Panc1 (cell line): ENCODE data around the gene NMUR1. TPM values are rescaled to one million over a fixed set of nuclear protein-coding genes. Genes with fewer than 3 reads are reported as not detected.

Source experiments
- ATAC-seq: fragments of 200-7000 bp; cut with Tn5 transposase; 2 replicates; pipeline ENCODE4 v1.9.1; 2020; ENCODE audit warnings: mild to moderate bottlenecking, moderate library complexity
- BruUV-seq: library from RNA; stranded (reverse); fragments of 400-500 nt; replicated peaks from 2 replicates; lab custom pipeline; 2021; lab: Mats Ljungman, UMichigan
- CTCF ChIA-PET: fragments of 300-600 bp; sonication (Branson Sonifier 250); formaldehyde crosslinking; loops from one replicate; lab custom pipeline; 2022; ENCODE audit warnings: antibody characterized with exemption; lab: Charles Lee
- POLR2A ChIA-PET: fragments of 300-600 bp; sonication (Branson Sonifier 250); formaldehyde crosslinking; loops from one replicate; lab custom pipeline; 2022; ENCODE audit warnings: antibody characterized with exemption; lab: Charles Lee
- DNase-seq: peaks from one replicate; pipeline ENCODE4 v3.0.0-alpha.2; 2010; ENCODE audit warnings: low read depth, low spot score
- H3K27ac ChIP-seq: 2 replicates; pipeline ENCODE4 v1.5.1; 2011; ENCODE audit warnings: mild to moderate bottlenecking, low read length, inconsistent platforms
- H3K27me3 ChIP-seq: fragments of 200-500 bp; sonication (Bioruptor generic); 2 replicates; pipeline ENCODE4 v1.6.0; 2014; ENCODE audit warnings: low read length, inconsistent platforms; ENCODE audit not compliant: control insufficient read depth, insufficient read depth
- H3K36me3 ChIP-seq: fragments of 200-500 bp; sonication (Bioruptor generic); 2 replicates; pipeline ENCODE4 v1.5.1; 2014; ENCODE audit warnings: inconsistent platforms, mild to moderate bottlenecking, low read length, moderate library complexity; ENCODE audit not compliant: control insufficient read depth, insufficient read depth
- H3K4me1 ChIP-seq: 2 replicates; pipeline ENCODE4 v1.5.1; 2011; ENCODE audit warnings: inconsistent platforms, mild to moderate bottlenecking, low read length, moderate library complexity; ENCODE audit not compliant: control insufficient read depth, insufficient read depth
- H3K4me3 ChIP-seq, 2 experiments: 2 replicates each; pipeline ENCODE4 v1.5.1; 2011 to 2012; ENCODE audit warnings: low read depth in 2 of 2, low read length in 2 of 2, mild to moderate bottlenecking in 2 of 2, inconsistent platforms in 1 of 2, moderate library complexity in 1 of 2
- H3K9me3 ChIP-seq: fragments of 200-500 bp; sonication (Bioruptor generic); 2 replicates; pipeline ENCODE4 v1.5.1; 2014; ENCODE audit warnings: low read depth, mild to moderate bottlenecking, inconsistent platforms, low read length, moderate library complexity; ENCODE audit not compliant: control insufficient read depth, insufficient read depth
- POLR2AphosphoS5 ChIP-seq: IDR thresholded peaks from 2 replicates; pipeline ENCODE4 v1.6.1; 2012; ENCODE audit warnings: mild to moderate bottlenecking, low read depth, low read length, moderate library complexity
- REST ChIP-seq, 2 experiments: IDR thresholded peaks; 2 replicates each; pipeline ENCODE4 v1.6.1; 2011 to 2012; ENCODE audit warnings: low read depth in 2 of 2, control low read depth in 1 of 2, low read length in 1 of 2, mild to moderate bottlenecking in 1 of 2, moderate library complexity in 1 of 2; ENCODE audit not compliant: insufficient read depth in 1 of 2
- SIN3A ChIP-seq: IDR thresholded peaks from 2 replicates; pipeline ENCODE4 v1.6.1; 2012; ENCODE audit warnings: low read depth, mild to moderate bottlenecking, low read length, moderate library complexity, borderline replicate concordance; ENCODE audit not compliant: insufficient read depth
- TCF7L2 ChIP-seq: IDR thresholded peaks from 2 replicates; pipeline ENCODE4 v1.6.1; 2011; ENCODE audit warnings: mild to moderate bottlenecking, low read depth, low read length, inconsistent platforms
- in situ Hi-C: cut with HindIII; loops from 2 replicates; pipeline ENCODE4 v1.10.0; 2016; ENCODE audit warnings: low sequenced_read_pairs, low pct_unique_long_range_greater_than_20kb
- intact Hi-C: fragments of 100-400 bp; cut with micrococcal nuclease; formaldehyde crosslinking; loops from one replicate; pipeline ENCODE4 v1.10.0; 2022; ENCODE audit not compliant: unreplicated experiment
- total RNA-seq: library from RNA; stranded (reverse); gene quantifications from one replicate; pipeline ENCODE4 v1.2.1, GENCODE V29; 2021; ENCODE audit not compliant: unreplicated experiment
- TF ChIP-seq, protein P1 (sequence below): fragments of 450-650 bp; IDR thresholded peaks from 2 replicates; pipeline ENCODE4 v1.5.1; 2017; ENCODE audit warnings: mild to moderate bottlenecking

Gene NMUR1
- total RNA-seq, 1 experiment from 2014 or later = 0.28 TPM

DNA sequence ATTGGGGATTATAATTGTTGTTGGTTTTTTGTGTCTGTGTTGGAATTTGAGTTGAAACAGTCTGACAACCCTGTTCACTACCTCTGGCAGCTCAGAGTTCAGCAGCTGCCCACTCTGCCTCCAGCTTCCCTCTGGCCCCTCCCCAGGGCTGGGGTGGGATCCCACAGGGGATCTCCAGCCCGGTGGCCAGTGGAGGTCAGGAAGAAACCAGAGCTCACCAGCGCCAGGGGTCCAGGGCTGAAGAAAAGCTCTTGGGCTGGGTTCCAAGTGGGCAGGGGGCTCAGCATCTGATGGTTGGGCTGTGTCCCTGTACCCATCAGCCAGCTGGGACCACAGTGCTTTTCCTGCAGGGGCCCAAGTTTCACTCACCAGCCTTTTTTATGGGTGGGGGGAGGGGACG lies 49.5 kb downstream of the NMUR1 start:
- no peaks in the 10 kb centered on the region for H3K36me3 ChIP-seq
- CTCF ChIA-PET = no interaction called here
- no peaks in the 10 kb centered on the region for H3K4me1 ChIP-seq
- no peaks in the 10 kb centered on the region for H3K9me3 ChIP-seq
- ATAC-seq = no peak
- in situ Hi-C loops = no loop called here
- H3K4me3 ChIP-seq = no peak overlapping the region
- intact Hi-C loops = no loop called here
- TF ChIP-seq REST (IDR thresholded peaks at IDR 0.05; ENCODE audit: insufficient read depth in 1 of 2, low read depth in 2 of 2, low read length in 1 of 2) = no peak
- no peaks in the 10 kb centered on the region for H3K27me3 ChIP-seq
- no peak for DNase-seq
- BruUV-seq = no TSS peak
- POLR2A ChIA-PET = interaction anchor here (0.6 kb wide), 1 partner anchor 28 kb away, joined by 3 read pairs; no protein-coding TSS in a partner anchor
- no peak overlapping the region for H3K27ac ChIP-seq

- in situ Hi-C loops (no loop called here), intact Hi-C loops (no loop called here)
- H3K4me1 ChIP-seq = no peaks in the 10 kb centered on the region
- no peak overlapping the region for H3K4me3 ChIP-seq
- DNase-seq (no peak), ATAC-seq (no peak)
- no TSS peak for BruUV-seq
- H3K27me3 ChIP-seq = no peaks in the 10 kb centered on the region
- no peaks in the 10 kb centered on the region for H3K36me3 ChIP-seq
- TF ChIP-seq, protein P1, sequence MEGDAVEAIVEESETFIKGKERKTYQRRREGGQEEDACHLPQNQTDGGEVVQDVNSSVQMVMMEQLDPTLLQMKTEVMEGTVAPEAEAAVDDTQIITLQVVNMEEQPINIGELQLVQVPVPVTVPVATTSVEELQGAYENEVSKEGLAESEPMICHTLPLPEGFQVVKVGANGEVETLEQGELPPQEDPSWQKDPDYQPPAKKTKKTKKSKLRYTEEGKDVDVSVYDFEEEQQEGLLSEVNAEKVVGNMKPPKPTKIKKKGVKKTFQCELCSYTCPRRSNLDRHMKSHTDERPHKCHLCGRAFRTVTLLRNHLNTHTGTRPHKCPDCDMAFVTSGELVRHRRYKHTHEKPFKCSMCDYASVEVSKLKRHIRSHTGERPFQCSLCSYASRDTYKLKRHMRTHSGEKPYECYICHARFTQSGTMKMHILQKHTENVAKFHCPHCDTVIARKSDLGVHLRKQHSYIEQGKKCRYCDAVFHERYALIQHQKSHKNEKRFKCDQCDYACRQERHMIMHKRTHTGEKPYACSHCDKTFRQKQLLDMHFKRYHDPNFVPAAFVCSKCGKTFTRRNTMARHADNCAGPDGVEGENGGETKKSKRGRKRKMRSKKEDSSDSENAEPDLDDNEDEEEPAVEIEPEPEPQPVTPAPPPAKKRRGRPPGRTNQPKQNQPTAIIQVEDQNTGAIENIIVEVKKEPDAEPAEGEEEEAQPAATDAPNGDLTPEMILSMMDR = no peak
- TF ChIP-seq REST (IDR thresholded peaks at IDR 0.05; ENCODE audit: insufficient read depth in 1 of 2, low read depth in 2 of 2, low read length in 1 of 2) (no peak), TCF7L2 (no peak), POLR2AphosphoS5 (no peak), SIN3A (no peak)
- CTCF ChIA-PET = no interaction called here
- H3K27ac ChIP-seq = no peak overlapping the region
- H3K9me3 ChIP-seq = no peaks in the 10 kb centered on the region
- POLR2A ChIA-PET = interaction anchor here (0.7 kb wide), 1 partner anchor 217 kb away, joined by 6 read pairs; no protein-coding TSS in a partner anchor
Measured at GRCh38 chr2:231479455-231479854, 50.8 kb downstream of the NMUR1 start.
